SK-N-SH treated with all-trans-retinoic acid at 6 μM for 48 hours (cell line): ENCODE data around the gene DCDC1.

ENCODE experiments used
- ARNTL ChIP-seq: fragments of 450-650 bp; formaldehyde crosslinking; IDR thresholded peaks from 2 replicates; pipeline ENCODE4 v1.5.0; 2020; ENCODE audit warnings: low read depth, mild to moderate bottlenecking, moderate library complexity, borderline replicate concordance
- CREB5 ChIP-seq: fragments of 250-450 bp; sonication (Bioruptor Pico); IDR thresholded peaks from 2 replicates; pipeline ENCODE4 v1.5.1; 2020; ENCODE audit warnings: low read depth, mild to moderate bottlenecking, moderate library complexity
- PPARA ChIP-seq: fragments of 250-450 bp; sonication (Bioruptor Pico); IDR thresholded peaks from 2 replicates; pipeline ENCODE4 v1.5.0; 2020; ENCODE audit warnings: mild to moderate bottlenecking, borderline replicate concordance
- TOX ChIP-seq: fragments of 250-450 bp; sonication (Bioruptor Pico); IDR thresholded peaks from 2 replicates; pipeline ENCODE4 v1.8.0; 2021; ENCODE audit warnings: mild to moderate bottlenecking, moderate library complexity, borderline replicate concordance
- ZC3H10 ChIP-seq: fragments of 250-450 bp; sonication (Bioruptor Pico); IDR thresholded peaks from 2 replicates; pipeline ENCODE4 v1.5.1; 2021; ENCODE audit warnings: mild to moderate bottlenecking, moderate library complexity
- ZNF8 ChIP-seq: fragments of 450-650 bp; formaldehyde crosslinking; IDR thresholded peaks from 2 replicates; pipeline ENCODE4 v1.5.0; 2020; ENCODE audit warnings: mild to moderate bottlenecking, moderate library complexity

DNA sequence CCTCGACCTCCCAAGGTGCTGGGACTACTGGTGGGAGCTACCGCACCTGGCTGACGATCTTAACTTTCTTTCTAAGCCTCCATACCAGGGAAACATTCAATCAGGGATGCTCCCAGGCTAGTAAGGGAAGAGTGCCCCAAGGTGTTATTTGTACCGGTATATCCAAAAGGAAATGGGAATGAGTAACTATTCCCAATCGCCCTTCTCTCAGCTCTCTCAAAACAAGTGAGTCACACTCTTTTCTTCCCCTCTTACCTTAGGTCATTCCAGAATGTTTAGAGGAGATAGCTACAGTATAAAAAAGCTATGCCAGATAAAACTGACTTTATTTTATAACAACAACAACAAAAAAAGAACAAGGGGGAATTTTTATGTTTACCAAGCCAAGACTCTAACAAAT lies 13.7 kb downstream of the DCDC1 start:
- TF ChIP-seq ZC3H10 (CRISPR knock-in tag) (no peak), PPARA (CRISPR knock-in tag) (no peak), ARNTL (no peak), CREB5 (CRISPR knock-in tag) (no peak), TOX (no peak), ZNF8 (CRISPR knock-in tag) (no peak)
